Measurements from ENCODE around the gene PAN2.

- TF ChIP-seq POLR2A (IDR thresholded peaks at IDR 0.05), result no peak
- no peak for TF ChIP-seq CTCF (IDR thresholded peaks at IDR 0.05)
Measured at GRCh38 chr12:56278905-56279304, 54.9 kb downstream of the PAN2 start.

All from lower leg skin (tissue), 3 donors.